ELR (cell line): ENCODE measurements around the gene PRR19.
"Not testable (repeated sequence)": the region's sequence is repeated elsewhere in the genome, so short reads cannot be mapped to it uniquely, and the experiment has no call there.

Experiments
- DNase-seq: peaks from one replicate; pipeline ENCODE4 v3.0.0-alpha.2; 2015; ENCODE audit warnings: low read depth

Gene PRR19, protein sequence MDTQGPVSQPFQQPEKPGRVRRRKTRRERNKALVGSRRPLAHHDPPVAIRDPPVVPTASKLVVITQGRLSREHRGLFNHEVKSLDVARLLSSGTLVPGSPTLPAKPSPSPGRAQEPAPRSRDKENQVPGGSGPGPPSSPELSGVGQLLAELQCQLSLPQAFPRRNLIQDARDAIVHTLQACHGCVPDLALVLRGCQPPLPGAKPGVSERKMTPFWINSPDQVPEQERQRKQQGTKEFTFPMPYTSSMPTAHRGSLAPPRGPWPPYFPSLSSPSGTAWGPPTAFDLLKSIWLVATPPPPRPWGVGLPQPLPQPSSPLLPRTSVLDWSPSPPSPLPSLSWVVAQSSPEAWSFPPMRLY

DNA sequence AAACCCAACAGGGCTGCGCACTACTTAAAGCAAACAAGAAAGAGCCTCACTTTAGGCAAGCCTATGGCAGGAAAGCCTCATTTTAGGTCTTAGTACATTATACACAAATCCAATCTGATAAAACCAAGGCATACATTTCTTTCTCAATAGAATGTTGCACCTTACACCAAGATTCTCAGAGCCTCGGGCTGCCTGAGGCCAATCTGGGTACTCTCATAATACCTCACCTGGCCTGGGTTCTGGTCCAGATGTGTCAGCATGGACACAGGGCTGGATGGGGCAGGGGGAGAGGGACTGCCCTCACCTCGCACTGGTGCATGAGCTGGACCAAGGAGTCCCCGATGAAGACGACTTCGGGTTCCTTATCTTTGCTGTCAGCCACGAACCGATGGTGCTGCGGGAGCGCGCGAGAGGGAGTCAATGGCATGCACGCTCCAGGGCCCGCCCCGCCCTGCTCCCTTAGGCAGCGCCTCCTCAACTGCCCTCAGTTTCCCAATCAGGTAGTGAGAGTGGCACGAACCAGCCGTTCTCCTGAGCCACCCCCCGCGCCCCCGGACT is at the start of gene PRR19:
TSS of gene PRR19 (plus strand) at position 487 of the 558 bp plus-strand sequence. CDS start 7,453 bp downstream, outside the sequence.
- peak; percentile 37 for DNase-seq

DNA sequence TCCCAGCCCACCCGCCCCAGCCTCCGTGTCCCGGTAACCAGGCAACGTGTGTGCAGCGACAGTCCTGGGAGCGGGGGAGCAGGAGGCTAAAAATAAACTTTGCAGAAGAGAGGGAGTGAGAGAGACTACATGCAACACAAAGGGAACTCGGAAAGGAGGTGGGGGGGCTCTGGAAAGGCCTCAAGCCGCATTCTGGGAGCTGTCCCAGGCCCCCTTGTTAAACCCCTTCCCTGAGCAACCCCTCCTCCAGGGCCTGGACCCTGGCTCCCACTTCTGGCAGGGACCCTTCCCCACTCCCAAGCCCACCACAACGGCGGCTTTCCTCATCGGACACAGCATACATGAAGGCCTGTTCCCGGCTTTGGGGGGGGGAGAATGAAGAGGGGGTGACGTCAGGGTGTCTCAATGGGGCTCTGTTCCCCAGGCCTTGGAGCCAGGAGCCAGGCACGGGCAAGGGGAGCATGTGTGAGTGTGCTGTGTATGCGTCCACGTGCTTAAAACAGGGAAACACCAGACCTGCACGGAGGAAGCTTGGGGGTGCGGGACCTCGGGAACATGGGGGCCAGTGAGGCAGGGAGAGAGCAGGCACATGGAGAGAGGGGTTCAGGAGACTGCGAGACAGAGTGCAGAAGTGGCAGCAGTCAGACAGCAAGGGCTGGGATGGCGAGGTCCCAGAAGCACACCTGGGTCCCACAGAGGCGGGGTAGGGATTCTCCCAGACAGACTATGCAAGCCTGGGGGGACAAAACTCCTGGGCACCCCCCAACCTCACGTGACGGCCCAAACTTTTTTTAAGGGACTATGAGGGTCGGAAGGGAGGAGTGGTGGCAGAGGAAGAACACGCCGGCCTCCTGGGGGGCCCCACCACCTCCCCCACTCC is 49.3 kb upstream of the PRR19 start:
- peak; percentile 76 for DNase-seq

GRCh38 chr19:42253245-42254088 is 48.5 kb upstream of the PRR19 start:
- DNase-seq = peak; percentile 68

GRCh38 chr19:42254089-42254849 is 47.7 kb upstream of the PRR19 start:
- DNase-seq = peak; percentile 69

GRCh38 chr19:42254850-42255765 is 46.8 kb upstream of the PRR19 start, which contains the start of gene ERF:
Gene ERF (minus strand): TSS chr19:42255128. CDS start chr19:42254999, 129 bp downstream.
- peak; percentile 90 for DNase-seq

DNA sequence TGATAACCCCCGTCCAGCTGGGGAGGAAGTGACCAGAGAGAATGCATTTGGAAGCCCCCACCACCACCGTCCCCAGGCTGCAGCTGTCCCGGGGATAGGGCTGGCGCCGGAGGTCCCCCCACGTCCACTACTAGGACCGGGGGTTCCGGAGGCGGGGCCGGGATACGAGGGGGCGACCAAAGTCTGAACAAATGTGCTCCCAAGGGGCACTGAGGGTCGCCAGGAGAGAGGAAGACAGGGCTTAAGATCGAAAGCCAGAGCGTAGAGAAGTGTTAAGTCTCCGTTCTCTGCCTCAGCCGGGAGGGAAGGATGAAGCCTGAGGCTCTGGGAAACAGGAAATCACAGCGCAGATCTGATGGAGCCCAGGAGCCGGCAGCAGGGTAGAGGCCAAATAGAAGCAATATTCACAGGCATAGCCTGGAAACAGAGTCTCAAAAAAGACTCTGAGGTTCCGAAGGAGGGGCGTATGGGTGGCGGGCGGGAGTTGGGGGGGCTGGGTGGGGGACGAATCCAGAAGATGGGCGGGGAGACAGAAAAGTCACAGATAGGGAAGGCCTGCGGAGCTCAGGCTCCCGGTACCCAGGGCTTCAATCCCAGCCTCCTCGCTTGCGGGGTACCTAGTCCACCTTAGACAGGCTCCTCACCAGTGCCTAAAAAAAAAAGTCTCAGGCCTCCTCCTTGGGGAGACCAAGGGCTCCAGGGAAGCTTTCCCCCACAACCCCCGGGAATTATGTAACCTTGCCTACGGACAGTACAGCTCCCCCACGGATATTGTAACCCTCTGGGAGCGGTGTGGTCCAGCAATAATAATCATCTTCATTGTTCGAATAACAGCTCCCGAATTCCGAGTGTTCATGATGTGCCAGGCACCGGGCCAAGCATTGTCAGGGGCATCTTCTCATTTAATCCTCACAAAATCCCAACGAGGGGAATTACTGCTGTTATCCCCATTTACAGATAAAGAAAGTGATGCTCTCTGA is 45.9 kb upstream of the PRR19 start:
- DNase-seq = peak; percentile 72

- not testable (repeated sequence) for DNase-seq
Observed at GRCh38 chr19:42257842-42258241, 44.1 kb upstream of the PRR19 start.

GRCh38 chr19:42261763-42262162 is 40.2 kb upstream of the PRR19 start:
- DNase-seq = peak; percentile 15

DNA sequence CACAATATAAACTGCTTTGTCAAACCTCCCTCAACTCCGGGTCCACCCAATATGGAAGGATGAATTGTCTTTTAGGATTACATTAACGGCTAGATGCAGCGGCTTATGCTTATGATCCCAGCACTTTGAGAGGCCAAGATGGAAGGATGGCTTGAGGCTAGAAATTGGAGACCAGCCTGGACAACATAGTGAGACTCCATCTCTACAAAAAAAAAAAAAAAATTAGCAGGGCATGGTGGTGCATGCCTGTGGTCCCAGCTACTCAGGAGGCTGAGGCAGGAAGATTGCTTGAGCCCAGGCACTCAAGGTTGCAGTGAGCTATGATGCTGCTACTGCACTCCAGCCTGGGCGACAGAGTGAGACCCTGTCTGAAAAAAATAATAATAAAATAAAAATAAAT is 35.8 kb upstream of the PRR19 start:
- not testable (repeated sequence) for DNase-seq

- DNase-seq = not testable (repeated sequence)
Observed at GRCh38 chr19:42266928-42267603, 34.9 kb upstream of the PRR19 start.

DNA sequence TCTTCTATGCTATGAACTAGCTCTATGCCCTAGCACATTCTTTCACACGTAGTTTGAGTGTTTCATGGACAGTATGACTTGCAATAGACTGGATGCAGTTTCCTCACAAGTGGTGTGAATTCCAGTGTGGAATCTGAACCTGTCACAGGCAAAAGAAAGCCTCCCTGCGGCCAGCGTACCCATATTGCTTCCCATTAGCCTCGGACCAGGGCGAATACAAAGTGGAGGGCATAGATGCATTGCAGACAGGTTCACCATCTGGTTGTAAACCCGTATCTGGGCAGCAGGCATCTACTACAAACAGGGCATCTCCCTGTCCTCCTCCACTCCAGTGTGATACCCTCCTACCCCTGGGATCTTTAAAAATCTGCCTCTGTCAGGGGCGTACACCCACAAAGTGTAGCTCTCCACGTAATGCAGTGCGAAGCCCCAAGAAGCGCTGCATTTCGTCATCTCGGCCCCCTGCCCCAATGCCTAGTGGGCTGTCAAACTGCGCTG is 34.2 kb upstream of the PRR19 start:
- peak; percentile 22 for DNase-seq

DNA sequence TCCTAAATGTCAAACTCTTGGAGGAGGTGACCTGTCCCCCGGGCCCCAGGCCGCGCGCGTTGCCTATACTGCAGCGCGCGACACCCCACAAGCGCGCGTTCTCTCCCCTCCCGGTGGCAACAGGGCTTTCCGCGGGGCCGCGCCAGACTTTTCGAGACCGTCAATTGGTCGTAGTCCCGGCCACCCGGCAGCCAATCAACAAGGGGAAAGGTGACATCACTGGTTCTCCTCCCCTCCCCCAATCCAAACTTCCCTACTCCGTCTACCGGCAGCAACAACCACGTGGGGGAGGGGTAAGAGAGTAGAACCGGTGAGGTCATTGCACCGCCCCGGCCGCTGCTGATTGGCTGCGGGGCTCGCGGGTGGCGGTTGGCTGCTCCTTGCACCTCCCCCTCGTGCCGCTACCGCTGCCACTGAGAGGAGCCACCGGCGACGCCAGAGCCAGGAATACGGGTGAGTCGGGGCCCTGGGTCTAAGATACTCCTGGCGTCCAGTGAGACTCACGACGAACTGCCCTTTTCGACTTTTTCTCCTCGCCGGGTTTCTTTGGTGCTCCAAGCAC is 33.7 kb upstream of the PRR19 start:
- DNase-seq = peak; percentile 100

- peak; percentile 100 for DNase-seq
Observed at GRCh38 chr19:42268704-42269477, 33.0 kb upstream of the PRR19 start, which contains the start of gene CIC. Gene CIC (plus strand): TSS chr19:42269252. CDS start chr19:42271784, 2,532 bp downstream.

DNA sequence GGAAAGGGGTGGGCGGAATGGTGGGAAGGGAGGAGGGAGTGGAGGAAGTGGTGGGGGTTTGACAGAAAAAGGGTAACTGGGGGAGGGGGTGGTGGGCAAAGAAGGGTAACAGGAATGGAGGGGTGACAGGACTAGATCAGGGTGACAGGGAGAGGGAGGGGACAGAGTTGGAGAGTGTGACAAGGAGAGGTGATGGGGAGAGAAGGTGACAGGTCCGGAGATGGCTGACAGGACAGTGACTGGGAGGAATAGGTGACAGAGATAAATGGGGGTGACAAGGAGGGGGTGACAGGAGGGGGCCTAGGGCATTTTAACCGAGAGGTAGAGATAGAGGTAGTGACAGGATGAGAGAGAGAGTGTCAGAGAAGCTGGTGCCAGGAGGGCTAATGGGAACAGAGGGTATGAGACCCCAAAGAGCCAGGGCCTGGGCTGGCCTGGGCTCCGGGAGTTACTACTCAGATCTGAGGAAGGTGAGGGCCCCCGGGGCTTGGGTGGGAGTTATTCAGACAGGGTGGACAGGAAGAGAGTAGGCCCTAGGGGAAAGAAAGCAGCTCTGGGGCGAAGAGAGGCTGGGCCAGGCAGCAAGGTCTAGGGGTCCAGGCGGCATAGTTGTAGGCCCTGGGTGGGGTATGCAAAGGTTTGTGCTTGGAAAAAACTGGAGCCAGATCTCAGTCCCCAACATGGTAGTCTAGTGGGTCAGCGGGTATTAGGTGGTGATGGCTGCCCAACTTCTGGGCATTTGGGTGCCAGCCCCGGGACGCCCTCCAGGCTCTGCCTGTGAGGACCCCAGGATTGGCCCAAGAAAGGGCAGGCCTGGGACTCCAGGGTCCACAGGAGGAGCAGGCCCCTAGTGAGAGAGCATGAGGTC is 32.2 kb upstream of the PRR19 start:
- peak; percentile 41 for DNase-seq

- DNase-seq = peak; percentile 88
Observed at GRCh38 chr19:42270346-42271044, 31.4 kb upstream of the PRR19 start.
